GM12878 (cell line): ENCODE measurements around the gene PHB1. TPM values are rescaled to one million over a fixed set of nuclear protein-coding genes. Genes with fewer than 3 reads are reported as not detected.

Experiments
- ATAC-seq: fragments of 200-7000 bp; cut with Tn5 transposase; 3 replicates; pipeline ENCODE4 v1.9.1; 2020; ENCODE audit warnings: mild to moderate bottlenecking, moderate library complexity
- BruUV-seq: library from RNA; stranded (reverse); fragments of 400-500 nt; replicated peaks from 2 replicates; lab custom pipeline; 2021; lab: Mats Ljungman, UMichigan
- CTCF ChIA-PET: fragments of 300-600 bp; sonication (Branson Sonifier 250); formaldehyde crosslinking; extraction: SDS; loops from one replicate; lab custom pipeline; 2021; ENCODE audit warnings: inconsistent platforms; lab: Yijun Ruan, JAX
- POLR2A ChIA-PET: fragments of 350-600 bp; formaldehyde crosslinking; extraction: SDS; loops from one replicate; lab custom pipeline; 2021; ENCODE audit warnings: inconsistent platforms; lab: Charles Lee
- RAD21 ChIA-PET: fragments of 300-600 bp; sonication (Branson Sonifier 250); formaldehyde crosslinking; loops from one replicate; lab custom pipeline; 2023; ENCODE audit warnings: antibody characterized with exemption; ENCODE audit not compliant: unreplicated experiment; lab: Charles Lee
- SMC1A ChIA-PET: fragments of 300-600 bp; sonication (Branson Sonifier 250); formaldehyde crosslinking; loops from one replicate; lab custom pipeline; 2023; ENCODE audit not compliant: unreplicated experiment, uncharacterized antibody; lab: Charles Lee
- DNase-seq: peaks from one replicate; pipeline ENCODE4 v3.0.0-alpha.2; 2011; ENCODE audit warnings: low read depth, low spot score
- FAIRE-seq: peaks from 3 replicates; lab custom pipeline; 2011; peaks lifted over from hg19 to GRCh38; lab: Jason Lieb, UNC
- H2AFZ ChIP-seq: 2 replicates; pipeline ENCODE4 v1.6.0; 2011; ENCODE audit warnings: low read depth, low read length, control low read depth; ENCODE audit not compliant: control insufficient read depth
- H3K27ac ChIP-seq: 2 replicates; pipeline ENCODE4 v1.5.1; 2011; ENCODE audit warnings: control low read depth; ENCODE audit not compliant: control insufficient read depth, insufficient read depth
- H3K27me3 ChIP-seq, 2 experiments: replicated peaks in 1 of 2; 2 replicates each; pipeline versions ENCODE4 v1.6.0 to v1.6.1; 2011; ENCODE audit warnings: low read length in 1 of 2; ENCODE audit not compliant: control insufficient read depth in 2 of 2, insufficient read depth in 2 of 2
- H3K36me3 ChIP-seq, 2 experiments: 2 replicates each; pipeline ENCODE4 v1.5.1; 2011; ENCODE audit warnings: low read length in 1 of 2; ENCODE audit not compliant: control insufficient read depth in 2 of 2, insufficient read depth in 2 of 2
- H3K4me1 ChIP-seq: 2 replicates; pipeline ENCODE4 v1.6.1; 2011; ENCODE audit warnings: mild to moderate bottlenecking, low read length, moderate library complexity, mixed read lengths; ENCODE audit not compliant: control insufficient read depth, insufficient read depth
- H3K4me2 ChIP-seq: 2 replicates; pipeline ENCODE4 v1.6.0; 2011; ENCODE audit warnings: control low read depth; ENCODE audit not compliant: control insufficient read depth, insufficient read depth
- H3K4me3 ChIP-seq: fragments of 200-600 bp; sonication (generic); 2 replicates; pipeline ENCODE4 v1.5.1; 2016
- H3K79me2 ChIP-seq: 2 replicates; pipeline ENCODE4 v1.6.0; 2011; ENCODE audit warnings: low read length; ENCODE audit not compliant: control insufficient read depth, insufficient read depth
- H3K9ac ChIP-seq: 2 replicates; pipeline ENCODE4 v1.8.0; 2011; ENCODE audit warnings: low read length, control low read depth, mixed read lengths; ENCODE audit not compliant: control insufficient read depth, insufficient read depth
- H3K9me3 ChIP-seq: replicated peaks from 3 replicates; pipeline ENCODE4 v1.5.1; 2011; ENCODE audit warnings: mild to moderate bottlenecking, low read length; ENCODE audit not compliant: control insufficient read depth, insufficient read depth
- H4K20me1 ChIP-seq: 2 replicates; pipeline ENCODE4 v1.6.0; 2011; ENCODE audit not compliant: control insufficient read depth, insufficient read depth
- FOXK2 ChIP-seq: fragments of 450-650 bp; IDR thresholded peaks from 2 replicates; pipeline ENCODE4 v1.6.1; 2017; ENCODE audit warnings: mild to moderate bottlenecking, moderate library complexity
- JUNB ChIP-seq: IDR thresholded peaks from 2 replicates; pipeline ENCODE4 v1.6.1; 2016; ENCODE audit warnings: antibody characterized with exemption, mild to moderate bottlenecking
- KDM1A ChIP-seq: fragments of 200-600 bp; sonication (generic); IDR thresholded peaks from 2 replicates; pipeline ENCODE4 v1.6.1; 2016; ENCODE audit warnings: borderline replicate concordance
- NR2C2 ChIP-seq: IDR thresholded peaks from 2 replicates; pipeline ENCODE4 v1.6.1; 2011; ENCODE audit warnings: borderline replicate concordance, low read depth; ENCODE audit not compliant: control insufficient read depth, insufficient read length
- RB1 ChIP-seq: fragments of 450-650 bp; formaldehyde crosslinking; IDR thresholded peaks from 2 replicates; pipeline ENCODE4 v1.6.1; 2017; ENCODE audit warnings: mild to moderate bottlenecking, borderline replicate concordance
- SMARCA5 ChIP-seq: fragments of 450-650 bp; IDR thresholded peaks from 2 replicates; pipeline ENCODE4 v1.6.1; 2017; ENCODE audit warnings: mild to moderate bottlenecking
- ZSCAN29 ChIP-seq: fragments of 450-650 bp; IDR thresholded peaks from 2 replicates; pipeline ENCODE4 v1.6.1; 2017; ENCODE audit warnings: mild to moderate bottlenecking, moderate library complexity
- WGBS: methylation state at CpG from one replicate; pipeline ENCODE4 v1.1.6; 2016; ENCODE audit warnings: low lambda C conversion rate; ENCODE audit not compliant: insufficient replicate concordance, insufficient coverage; ENCODE audit errors: missing lambda C conversion rate; 5-methylcytosine and 5-hydroxymethylcytosine counted together
- in situ Hi-C: fragments of 300-500 bp; cut with MboI; formaldehyde crosslinking; loops from 9 replicates; pipeline ENCODE4 v1.14.3; 2018; ENCODE audit warnings: mixed read lengths
- intact Hi-C: fragments of 100-400 bp; cut with micrococcal nuclease; formaldehyde crosslinking; loops from one replicate; pipeline ENCODE4 v1.14.2; 2022; ENCODE audit not compliant: unreplicated experiment
- polyA plus RNA-seq, 11 experiments: library from polyadenylated mRNA; depleted of rRNA in 4 of 11; unstranded in 6 of 11; stranded (reverse) in 5 of 11; fragments of >200 nt; fragmentation: Nextera tagmentation in 4 of 11; fragmentation: Illumina TruSeq in 1 of 11; extraction: Ambion mirVana in 4 of 11; extraction: Trizol in 1 of 11; gene quantifications; 1 replicate in 1 of 11; 2 replicates in 10 of 11; pipeline versions ENCODE4 v1.2.1 to v1.2.3, GENCODE V29; 2011 to 2016; ENCODE audit warnings: inconsistent platforms in 2 of 11, missing spikeins in 2 of 11, low read depth in 1 of 11
- total RNA-seq, 4 experiments: library from RNA; depleted of rRNA in 3 of 4; stranded (reverse); fragments of >200 nt in 3 of 4; fragmentation: Illumina TruSeq in 1 of 4; extraction: Trizol in 1 of 4; gene quantifications; 2 replicates each; pipeline versions ENCODE4 v1.2.1 to v1.2.3, GENCODE V29; 2013 to 2021
- TF ChIP-seq, protein P1 (sequence below): IDR thresholded peaks from 2 replicates; pipeline ENCODE4 v1.6.1; 2012; ENCODE audit warnings: low read length, inconsistent platforms
- TF ChIP-seq, protein P2 (sequence below): fragments of 450-650 bp; conservative IDR thresholded peaks from 2 replicates; pipeline ENCODE4 v1.6.1; 2017; ENCODE audit warnings: mild to moderate bottlenecking, moderate library complexity
- TF ChIP-seq, protein P3 (sequence below): fragments of 450-650 bp; IDR thresholded peaks from 2 replicates; pipeline ENCODE4 v1.6.1; 2017; ENCODE audit warnings: mild to moderate bottlenecking, low read depth, inconsistent platforms; ENCODE audit not compliant: poor library complexity, severe bottlenecking

Gene PHB1
- total and polyA plus RNA-seq, 10 of the 15 experiments (the other 5 are each of a cell fraction or from before 2014, with no cell fraction given) = 117 to 466 (median 248) TPM

DNA sequence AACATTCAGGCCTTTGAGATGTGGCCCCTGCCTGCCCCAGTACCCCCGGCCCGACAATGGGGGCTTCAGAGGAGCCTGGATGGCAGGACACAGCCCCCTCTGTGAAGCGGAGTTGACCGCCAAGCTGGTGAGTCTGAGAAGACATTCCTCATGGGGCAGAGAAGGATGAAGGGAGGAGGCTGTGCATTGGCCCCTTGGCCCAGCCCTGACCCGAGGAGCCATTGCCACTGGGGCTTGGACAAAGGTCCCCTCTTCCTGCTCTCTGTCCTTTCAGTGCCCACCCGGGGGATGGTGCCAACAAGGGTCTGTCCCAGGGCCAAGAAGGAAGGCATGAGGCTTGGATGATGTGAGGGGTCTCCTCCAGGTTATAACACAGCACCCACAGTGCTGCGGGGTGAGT is 30.9 kb upstream of the PHB1 start:
- TF ChIP-seq, protein P1, sequence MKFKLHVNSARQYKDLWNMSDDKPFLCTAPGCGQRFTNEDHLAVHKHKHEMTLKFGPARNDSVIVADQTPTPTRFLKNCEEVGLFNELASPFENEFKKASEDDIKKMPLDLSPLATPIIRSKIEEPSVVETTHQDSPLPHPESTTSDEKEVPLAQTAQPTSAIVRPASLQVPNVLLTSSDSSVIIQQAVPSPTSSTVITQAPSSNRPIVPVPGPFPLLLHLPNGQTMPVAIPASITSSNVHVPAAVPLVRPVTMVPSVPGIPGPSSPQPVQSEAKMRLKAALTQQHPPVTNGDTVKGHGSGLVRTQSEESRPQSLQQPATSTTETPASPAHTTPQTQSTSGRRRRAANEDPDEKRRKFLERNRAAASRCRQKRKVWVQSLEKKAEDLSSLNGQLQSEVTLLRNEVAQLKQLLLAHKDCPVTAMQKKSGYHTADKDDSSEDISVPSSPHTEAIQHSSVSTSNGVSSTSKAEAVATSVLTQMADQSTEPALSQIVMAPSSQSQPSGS = no peak
- TF ChIP-seq SMARCA5 (no peak), NR2C2 (no peak), FOXK2 (no peak), JUNB (no peak), RB1 (no peak), KDM1A (no peak), ZSCAN29 (no peak)
- TF ChIP-seq, protein P2, sequence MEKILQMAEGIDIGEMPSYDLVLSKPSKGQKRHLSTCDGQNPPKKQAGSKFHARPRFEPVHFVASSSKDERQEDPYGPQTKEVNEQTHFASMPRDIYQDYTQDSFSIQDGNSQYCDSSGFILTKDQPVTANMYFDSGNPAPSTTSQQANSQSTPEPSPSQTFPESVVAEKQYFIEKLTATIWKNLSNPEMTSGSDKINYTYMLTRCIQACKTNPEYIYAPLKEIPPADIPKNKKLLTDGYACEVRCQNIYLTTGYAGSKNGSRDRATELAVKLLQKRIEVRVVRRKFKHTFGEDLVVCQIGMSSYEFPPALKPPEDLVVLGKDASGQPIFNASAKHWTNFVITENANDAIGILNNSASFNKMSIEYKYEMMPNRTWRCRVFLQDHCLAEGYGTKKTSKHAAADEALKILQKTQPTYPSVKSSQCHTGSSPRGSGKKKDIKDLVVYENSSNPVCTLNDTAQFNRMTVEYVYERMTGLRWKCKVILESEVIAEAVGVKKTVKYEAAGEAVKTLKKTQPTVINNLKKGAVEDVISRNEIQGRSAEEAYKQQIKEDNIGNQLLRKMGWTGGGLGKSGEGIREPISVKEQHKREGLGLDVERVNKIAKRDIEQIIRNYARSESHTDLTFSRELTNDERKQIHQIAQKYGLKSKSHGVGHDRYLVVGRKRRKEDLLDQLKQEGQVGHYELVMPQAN = no peak
- TF ChIP-seq, protein P3, sequence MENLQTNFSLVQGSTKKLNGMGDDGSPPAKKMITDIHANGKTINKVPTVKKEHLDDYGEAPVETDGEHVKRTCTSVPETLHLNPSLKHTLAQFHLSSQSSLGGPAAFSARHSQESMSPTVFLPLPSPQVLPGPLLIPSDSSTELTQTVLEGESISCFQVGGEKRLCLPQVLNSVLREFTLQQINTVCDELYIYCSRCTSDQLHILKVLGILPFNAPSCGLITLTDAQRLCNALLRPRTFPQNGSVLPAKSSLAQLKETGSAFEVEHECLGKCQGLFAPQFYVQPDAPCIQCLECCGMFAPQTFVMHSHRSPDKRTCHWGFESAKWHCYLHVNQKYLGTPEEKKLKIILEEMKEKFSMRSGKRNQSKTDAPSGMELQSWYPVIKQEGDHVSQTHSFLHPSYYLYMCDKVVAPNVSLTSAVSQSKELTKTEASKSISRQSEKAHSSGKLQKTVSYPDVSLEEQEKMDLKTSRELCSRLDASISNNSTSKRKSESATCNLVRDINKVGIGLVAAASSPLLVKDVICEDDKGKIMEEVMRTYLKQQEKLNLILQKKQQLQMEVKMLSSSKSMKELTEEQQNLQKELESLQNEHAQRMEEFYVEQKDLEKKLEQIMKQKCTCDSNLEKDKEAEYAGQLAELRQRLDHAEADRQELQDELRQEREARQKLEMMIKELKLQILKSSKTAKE = no peak
- SMC1A ChIA-PET = no interaction called here
- Histone ChIP-seq H3K79me2 (no peaks in the 10 kb centered on the region), H3K4me3 (no peak overlapping the region), H3K27ac (no peak overlapping the region), H2AFZ (no peak overlapping the region), H3K9me3 (no peaks in the 10 kb centered on the region), H3K4me1 (no peaks in the 10 kb centered on the region), H3K9ac (no peak overlapping the region), H4K20me1 (no peaks in the 10 kb centered on the region), H3K4me2 (no peak overlapping the region), H3K36me3 (no peaks in the 10 kb centered on the region), H3K27me3 (peaks cover 0 to 4% of the 10 kb centered on the region in 2 experiments; a peak in 2 of 4 replicates)
- BruUV-seq = no TSS peak
- RAD21 ChIA-PET = no interaction called here
- 32% methylated on average over 7 of the region's 7 CpGs for WGBS
- FAIRE-seq (no peak), ATAC-seq (no peak), DNase-seq (no peak)
- POLR2A ChIA-PET = no interaction called here
- in situ Hi-C loops (no loop called here), intact Hi-C loops (no loop called here)
- CTCF ChIA-PET = interaction anchor here (1.7 kb wide), 1 partner anchor 10 kb away, joined by 6 read pairs; no protein-coding TSS in a partner anchor
